HCT116 (cell line): ENCODE measurements around the gene MIA2.

ENCODE experiments used
- CTCF ChIP-seq, 3 experiments: fragments of 200-600 bp in 1 of 3; sonication (generic) in 1 of 3; IDR thresholded peaks in 2 of 3; conservative IDR thresholded peaks in 1 of 3; 2 replicates each; pipeline ENCODE4 v1.5.1; 2012 to 2017; ENCODE audit warnings: low read depth in 2 of 3, low read length in 2 of 3, antibody characterized with exemption in 1 of 3, borderline replicate concordance in 1 of 3, control low read depth in 1 of 3, mild to moderate bottlenecking in 1 of 3, mixed read lengths in 1 of 3, mixed run types in 1 of 3, moderate library complexity in 1 of 3; ENCODE audit not compliant: insufficient read depth in 1 of 3
- FOSL1 ChIP-seq: IDR thresholded peaks from 2 replicates; pipeline ENCODE4 v1.6.1; 2012; ENCODE audit warnings: low read depth
- POLR2AphosphoS5 ChIP-seq: IDR thresholded peaks from 2 replicates; pipeline ENCODE4 v1.6.1; 2011; ENCODE audit warnings: mild to moderate bottlenecking, low read depth, low read length, moderate library complexity
- REST ChIP-seq: IDR thresholded peaks from 2 replicates; pipeline ENCODE4 v1.6.1; 2012; ENCODE audit warnings: low read depth
- TCF7L2 ChIP-seq: IDR thresholded peaks from 2 replicates; pipeline ENCODE4 v1.7.0; 2011; ENCODE audit warnings: borderline replicate concordance, inconsistent platforms; ENCODE audit not compliant: insufficient read depth, insufficient read length; ENCODE audit errors: extremely low read depth

- TF ChIP-seq CTCF (IDR thresholded peaks at IDR 0.05 in 2 of 3, conservative IDR thresholded peaks at IDR 0.05 in 1 of 3; ENCODE audit: borderline replicate concordance in 1 of 3, insufficient read depth in 1 of 3, low read depth in 2 of 3, low read length in 2 of 3) (no peak), REST (no peak), TCF7L2 (no peak), POLR2AphosphoS5 (no peak), FOSL1 (no peak)
Measured at GRCh38 chr14:39406560-39406959, 172.8 kb downstream of the MIA2 start.
